AG09319 (cell line): ENCODE data around the gene CD247.
A peak's percentile ranks its signal among the peaks of the same experiment; 100 is the strongest.

Source experiments
- DNase-seq: peaks from one replicate; pipeline ENCODE4 v3.0.0-alpha.2; 2010; ENCODE audit warnings: low read depth; ENCODE audit errors: extremely low read depth
- CTCF ChIP-seq: IDR thresholded peaks from 2 replicates; pipeline ENCODE4 v1.5.1; 2011; ENCODE audit warnings: low read depth, mild to moderate bottlenecking, inconsistent platforms, low read length, moderate library complexity

The CD247 gene

GRCh38 chr1:167447521-167448136, 70.7 kb downstream of the CD247 start:
- no peak for TF ChIP-seq CTCF
- DNase-seq = no peak

- TF ChIP-seq CTCF = no peak
- no peak for DNase-seq
These were observed 71.4 kb downstream of the CD247 start for GRCh38 chr1:167446966-167447365.

- TF ChIP-seq CTCF = no peak
- no peak for DNase-seq
These were observed 74.6 kb downstream of the CD247 start for GRCh38 chr1:167443757-167444156.

GRCh38 chr1:167442854-167443565, 75.3 kb downstream of the CD247 start:
- DNase-seq = no peak
- TF ChIP-seq CTCF = no peak

GRCh38 chr1:167442142-167442848, 76.0 kb downstream of the CD247 start:
- DNase-seq = peak; percentile 32
- TF ChIP-seq CTCF = peak; percentile 92

- DNase-seq = no peak
- TF ChIP-seq CTCF = no peak
These were observed 77.1 kb downstream of the CD247 start for GRCh38 chr1:167441222-167441621.

GRCh38 chr1:167440776-167441175, 77.6 kb downstream of the CD247 start:
- DNase-seq = no peak
- no peak for TF ChIP-seq CTCF
